H1 (cell line): Measurements from ENCODE around the gene PPARD. TPM values are rescaled to one million over a fixed set of nuclear protein-coding genes. Genes with fewer than 3 reads are reported as not detected.

ENCODE experiments used
- CTCF ChIA-PET: fragments of 300-600 bp; sonication (Branson Sonifier 250); formaldehyde crosslinking; loops from one replicate; lab custom pipeline; 2021; ENCODE audit not compliant: partially characterized antibody; lab: Charles Lee
- POLR2A ChIA-PET: fragments of 300-600 bp; sonication (Branson Sonifier 250); formaldehyde crosslinking; loops from one replicate; lab custom pipeline; 2021; ENCODE audit warnings: inconsistent platforms; ENCODE audit not compliant: partially characterized antibody; lab: Charles Lee
- DNase-seq, 2 experiments: peaks; one replicate each; pipeline versions ENCODE4 v3.0.0 to v3.0.0-alpha.2; 2010 to 2022; ENCODE audit warnings: low spot score in 2 of 2, low read depth in 1 of 2, mixed read lengths in 1 of 2
- FAIRE-seq: peaks from 2 replicates; lab custom pipeline; 2011; peaks lifted over from hg19 to GRCh38; lab: Jason Lieb, UNC
- H2AFZ ChIP-seq: 2 replicates; pipeline ENCODE4 v1.8.1; 2012; ENCODE audit warnings: low read length, inconsistent platforms
- H2AK5ac ChIP-seq: 2 replicates; pipeline ENCODE4 v1.6.1; 2013; ENCODE audit warnings: low read depth, low read length
- H2BK120ac ChIP-seq: replicated peaks from 2 replicates; pipeline ENCODE3; 2013; ENCODE audit warnings: low read depth, low read length, inconsistent platforms
- H2BK12ac ChIP-seq: 2 replicates; pipeline ENCODE4 v1.6.1; 2013; ENCODE audit warnings: low read depth, low read length
- H2BK15ac ChIP-seq: 2 replicates; pipeline ENCODE4 v1.6.1; 2013; ENCODE audit warnings: low read length
- H2BK20ac ChIP-seq: 2 replicates; pipeline ENCODE4 v1.6.1; 2013; ENCODE audit warnings: low read length
- H2BK5ac ChIP-seq: 2 replicates; pipeline ENCODE4 v1.6.1; 2013; ENCODE audit warnings: low read depth, low read length
- H3K14ac ChIP-seq: 2 replicates; pipeline ENCODE4 v1.6.1; 2013; ENCODE audit warnings: inconsistent platforms; ENCODE audit not compliant: insufficient read length
- H3K18ac ChIP-seq: 2 replicates; pipeline ENCODE4 v1.6.1; 2013; ENCODE audit warnings: low read length; ENCODE audit errors: extremely low read depth
- H3K23ac ChIP-seq: 2 replicates; pipeline ENCODE4 v1.6.1; 2013; ENCODE audit warnings: inconsistent platforms; ENCODE audit not compliant: insufficient read length
- H3K23me2 ChIP-seq: 2 replicates; pipeline ENCODE4 v1.6.1; 2013; ENCODE audit warnings: low read depth, low read length
- H3K27ac ChIP-seq: 2 replicates; pipeline ENCODE4 v1.6.1; 2011; ENCODE audit warnings: low read depth, low read length, inconsistent platforms
- H3K27me3 ChIP-seq, 4 experiments: replicated peaks in 1 of 4; 1 replicate in 1 of 4; 2 replicates in 3 of 4; pipeline versions ENCODE4 v1.6.1 to v1.8.1; 2011 to 2013; ENCODE audit warnings: low read length in 3 of 4, mild to moderate bottlenecking in 3 of 4, inconsistent platforms in 2 of 4, mixed read lengths in 2 of 4, moderate library complexity in 1 of 4; ENCODE audit not compliant: control insufficient read depth in 3 of 4, insufficient read depth in 3 of 4; ENCODE audit errors: extremely low read depth in 1 of 4
- H3K36me3 ChIP-seq, 4 experiments: 2 replicates each; pipeline versions ENCODE4 v1.6.1 to v1.8.1; 2011 to 2013; ENCODE audit warnings: mild to moderate bottlenecking in 4 of 4, low read length in 3 of 4, moderate library complexity in 2 of 4, control low read depth in 1 of 4, inconsistent platforms in 1 of 4; ENCODE audit not compliant: insufficient read depth in 4 of 4, control insufficient read depth in 2 of 4
- H3K4ac ChIP-seq: replicated peaks from 2 replicates; pipeline ENCODE3; 2013; ENCODE audit warnings: low read length, low read depth, mixed read lengths, inconsistent platforms; ENCODE audit not compliant: insufficient read length
- H3K4me1 ChIP-seq, 4 experiments: replicated peaks in 1 of 4; 1 replicate in 1 of 4; 2 replicates in 3 of 4; pipeline versions ENCODE4 v1.6.1 to v1.8.1; 2011 to 2013; ENCODE audit warnings: low read length in 3 of 4, inconsistent platforms in 2 of 4, mixed read lengths in 1 of 4; ENCODE audit not compliant: insufficient read depth in 4 of 4, control insufficient read depth in 3 of 4
- H3K4me2 ChIP-seq, 2 experiments: 2 replicates each; pipeline versions ENCODE4 v1.6.1 to v1.8.1; 2011 to 2013; ENCODE audit warnings: low read depth in 2 of 2, low read length in 2 of 2, control low read depth in 1 of 2, inconsistent platforms in 1 of 2, mild to moderate bottlenecking in 1 of 2; ENCODE audit not compliant: insufficient read depth in 1 of 2
- H3K4me3 ChIP-seq, 4 experiments: fragments of 200-600, 300-600 bp in 1 of 4; sonication (generic), shearing (Covaris generic), sonication (Bioruptor Twin) in 1 of 4; 2 replicates each; pipeline versions ENCODE4 v1.5.1 to v1.8.1; 2011 to 2016; ENCODE audit warnings: low read length in 4 of 4, low read depth in 3 of 4, control low read depth in 2 of 4, inconsistent platforms in 2 of 4, mild to moderate bottlenecking in 2 of 4, mixed read lengths in 1 of 4, moderate library complexity in 1 of 4; ENCODE audit not compliant: insufficient read depth in 2 of 4; ENCODE audit errors: extremely low read depth in 1 of 4
- H3K56ac ChIP-seq: replicated peaks from 2 replicates; pipeline ENCODE3; 2013; ENCODE audit warnings: low read depth, mild to moderate bottlenecking, mixed read lengths, low read length, inconsistent platforms; ENCODE audit not compliant: insufficient read length
- H3K79me1 ChIP-seq: 2 replicates; pipeline ENCODE4 v1.6.1; 2013; ENCODE audit warnings: low read depth, low read length, control low read depth
- H3K79me2 ChIP-seq, 2 experiments: 2 replicates each; pipeline versions ENCODE4 v1.6.1 to v1.8.1; 2012 to 2013; ENCODE audit warnings: low read length in 2 of 2, mild to moderate bottlenecking in 2 of 2, inconsistent platforms in 1 of 2; ENCODE audit not compliant: insufficient read depth in 2 of 2, control insufficient read depth in 1 of 2
- H3K9ac ChIP-seq, 4 experiments: replicated peaks in 1 of 4; 1 replicate in 1 of 4; 2 replicates in 3 of 4; pipeline versions ENCODE4 v1.6.1 to v1.8.1; 2011 to 2013; ENCODE audit warnings: low read depth in 3 of 4, low read length in 3 of 4, control low read depth in 2 of 4, mild to moderate bottlenecking in 2 of 4, moderate library complexity in 2 of 4, inconsistent platforms in 1 of 4; ENCODE audit errors: extremely low read depth in 1 of 4
- H3K9me3 ChIP-seq, 2 experiments: 2 replicates each; pipeline versions ENCODE4 v1.6.1 to v1.8.1; 2012 to 2013; ENCODE audit warnings: mild to moderate bottlenecking in 2 of 2, moderate library complexity in 2 of 2, control low read depth in 1 of 2, inconsistent platforms in 1 of 2, low read depth in 1 of 2, low read length in 1 of 2, mixed read lengths in 1 of 2; ENCODE audit not compliant: insufficient read depth in 2 of 2
- H4K20me1 ChIP-seq, 2 experiments: replicated peaks in 1 of 2; 2 replicates each; pipeline versions ENCODE3 to v1.8.1; 2011 to 2013; ENCODE audit warnings: inconsistent platforms in 2 of 2, low read length in 2 of 2, mild to moderate bottlenecking in 1 of 2; ENCODE audit not compliant: insufficient read depth in 2 of 2, control insufficient read depth in 1 of 2
- H4K5ac ChIP-seq: 2 replicates; pipeline ENCODE4 v1.6.1; 2013; ENCODE audit warnings: low read length, low read depth, mixed read lengths, inconsistent platforms; ENCODE audit not compliant: insufficient read length
- H4K8ac ChIP-seq: 2 replicates; pipeline ENCODE4 v1.8.0; 2013; ENCODE audit warnings: mild to moderate bottlenecking, moderate library complexity, low read length, inconsistent platforms; ENCODE audit not compliant: insufficient read depth; ENCODE audit errors: extremely low read depth
- H4K91ac ChIP-seq: replicated peaks from 2 replicates; pipeline ENCODE3; 2013; ENCODE audit warnings: low read length, mixed read lengths, inconsistent platforms; ENCODE audit not compliant: insufficient read length
- CHD2 ChIP-seq: IDR thresholded peaks from 2 replicates; pipeline ENCODE4 v1.6.1; 2012; ENCODE audit warnings: low read length, improper control_type of control experiment
- EZH2 ChIP-seq: fragments of 200-600 bp; sonication (generic); IDR thresholded peaks from 2 replicates; pipeline ENCODE4 v1.7.1; 2012; ENCODE audit warnings: low read depth, mild to moderate bottlenecking, moderate library complexity, low read length, inconsistent platforms; ENCODE audit not compliant: severe bottlenecking
- POLR2AphosphoS5 ChIP-seq: IDR thresholded peaks from 2 replicates; pipeline ENCODE4 v1.6.1; 2011; ENCODE audit warnings: low read depth, low read length
- SAP30 ChIP-seq: fragments of 300-600 bp; sonication (generic); IDR thresholded peaks from 2 replicates; pipeline ENCODE4 v1.7.1; 2012; ENCODE audit warnings: low read length, moderate library complexity, mild to moderate bottlenecking, inconsistent platforms; ENCODE audit not compliant: insufficient read depth, insufficient replicate concordance
- TAF7 ChIP-seq: optimal IDR thresholded peaks from 2 replicates; pipeline ENCODE3; 2011; ENCODE audit warnings: low read depth, mild to moderate bottlenecking, inconsistent platforms, low read length, moderate library complexity, borderline replicate concordance
- YY1 ChIP-seq: IDR thresholded peaks from 2 replicates; pipeline ENCODE4 v1.6.1; 2011; ENCODE audit warnings: low read depth, mild to moderate bottlenecking, low read length
- WGBS, 2 experiments: shearing (Covaris generic) in 1 of 2; methylation state at CpG; one replicate each; pipeline versions ENCODE4 v1.1.6 to v1.1.7; 2013 to 2015; ENCODE audit warnings: low lambda C conversion rate in 2 of 2, mixed read lengths in 2 of 2, inconsistent platforms in 1 of 2, low coverage in 1 of 2, missing lambda C conversion rate in 1 of 2; ENCODE audit not compliant: insufficient replicate concordance in 2 of 2, insufficient coverage in 1 of 2, insufficient read length in 1 of 2; ENCODE audit errors: extremely low coverage in 1 of 2, missing lambda C conversion rate in 1 of 2; 5-methylcytosine and 5-hydroxymethylcytosine counted together
- polyA plus RNA-seq, 7 experiments: library from polyadenylated mRNA; depleted of rRNA in 3 of 7; stranded (reverse) in 5 of 7; unstranded in 2 of 7; fragments of >200 nt in 5 of 7; fragments of 200-250 nt in 2 of 7; gene quantifications; 1 replicate in 5 of 7; 2 replicates in 1 of 7; 4 replicates in 1 of 7; pipeline versions ENCODE4 v1.2.1 to v1.2.3, GENCODE V29; 2011 to 2013; ENCODE audit warnings: missing spikeins in 2 of 7, mixed read lengths in 2 of 7
- total RNA-seq: library from RNA; stranded (reverse); fragmentation: NEBNext Ultra II Directional; extraction: Animal tissue kit (Norgen Biotek cat#: 25700); gene quantifications from 2 replicates; pipeline ENCODE4 v1.2.1, GENCODE V29; 2021

The PPARD gene
- total and polyA plus RNA-seq, 2 of the 8 experiments (the other 6 are each of a cell fraction or from before 2014, with no cell fraction given), result 14.6 to 14.9 TPM

- peak overlapping the region; percentile 72 for H3K56ac ChIP-seq
- no peak overlapping the region for H3K14ac ChIP-seq
- H3K9me3 ChIP-seq, result no peaks in the 10 kb centered on the region; a peak in 1 of 4 replicates
- peak overlapping the region; percentile 94 for H4K5ac ChIP-seq
- H3K4ac ChIP-seq, result peak overlapping the region; percentile 2
- peaks cover 4% of the 10 kb centered on the region; the same call in 1 of the 2 replicates for H3K79me1 ChIP-seq
- peaks cover 24 to 56% (median 31%) of the 10 kb centered on the region in 4 experiments for H3K36me3 ChIP-seq
- H2BK12ac ChIP-seq, result no peak overlapping the region
- no peak overlapping the region for H2BK15ac ChIP-seq
- no peak overlapping the region for H3K23ac ChIP-seq
- H3K27ac ChIP-seq, result peak overlapping the region; percentile 94
- peak overlapping the region; percentile 85 for H3K18ac ChIP-seq
- H3K4me2 ChIP-seq, result peak overlapping the region; percentile 98 to 99
- 2% methylated on average over 34 of the region's 37 CpGs; no CpG with 5 or more reads in 1 of the 2 experiments for WGBS, 2 experiments
- peak overlapping the region; percentile 86 to 99 (median 92) for H3K4me3 ChIP-seq
- CTCF ChIA-PET, result interaction anchor here (0.7 to 5.5 kb wide), 11 partner anchors 7 to 180 kb away, joined by 3 to 30 read pairs (median 7); partner anchors contain the start of gene DEF6
- H3K9ac ChIP-seq, result peak overlapping the region; percentile 90 to 99 (median 98)
- TF ChIP-seq YY1 (no peak), CHD2 (no peak), POLR2AphosphoS5 (peak; percentile 64; the same call in 1 of the 2 replicates), EZH2 (no peak), SAP30 (peak; percentile 23), TAF7 (peak; percentile 26)
- no peak overlapping the region; the same call in 1 of the 2 replicates for H2AK5ac ChIP-seq
- peak overlapping the region; percentile 94 for H2BK5ac ChIP-seq
- FAIRE-seq (no peak), DNase-seq (no peak)
- peaks cover 13% of the 10 kb centered on the region for H3K23me2 ChIP-seq
- H3K27me3 ChIP-seq, result no peaks in the 10 kb centered on the region; a peak in 1 of 7 replicates
- POLR2A ChIA-PET, result interaction anchor here (0.5 to 30.9 kb wide), 22 partner anchors 15 to 682 kb away, joined by 3 to 1319 read pairs (median 4); partner anchors contain the start of genes DEF6, FANCE, PPARD and TEAD3
- H2BK120ac ChIP-seq, result no peak overlapping the region
- peaks cover 0 to 8% (median 5%) of the 10 kb centered on the region in 4 experiments; a peak in 6 of 7 replicates for H3K4me1 ChIP-seq
- no peak overlapping the region for H2BK20ac ChIP-seq
- peak overlapping the region; percentile 14 for H4K91ac ChIP-seq
- peaks cover 27 to 29% of the 10 kb centered on the region in 2 experiments for H4K20me1 ChIP-seq
- peak overlapping the region; percentile 100 for H4K8ac ChIP-seq
- H3K79me2 ChIP-seq, result peaks cover 14 to 30% of the 10 kb centered on the region in 2 experiments
- H2AFZ ChIP-seq, result no peak overlapping the region
Measured at GRCh38 chr6:35468980-35469750, 126.8 kb downstream of the PPARD start.
